ENCODE measurements around the gene NEURL1B.

Gene NEURL1B

DNA sequence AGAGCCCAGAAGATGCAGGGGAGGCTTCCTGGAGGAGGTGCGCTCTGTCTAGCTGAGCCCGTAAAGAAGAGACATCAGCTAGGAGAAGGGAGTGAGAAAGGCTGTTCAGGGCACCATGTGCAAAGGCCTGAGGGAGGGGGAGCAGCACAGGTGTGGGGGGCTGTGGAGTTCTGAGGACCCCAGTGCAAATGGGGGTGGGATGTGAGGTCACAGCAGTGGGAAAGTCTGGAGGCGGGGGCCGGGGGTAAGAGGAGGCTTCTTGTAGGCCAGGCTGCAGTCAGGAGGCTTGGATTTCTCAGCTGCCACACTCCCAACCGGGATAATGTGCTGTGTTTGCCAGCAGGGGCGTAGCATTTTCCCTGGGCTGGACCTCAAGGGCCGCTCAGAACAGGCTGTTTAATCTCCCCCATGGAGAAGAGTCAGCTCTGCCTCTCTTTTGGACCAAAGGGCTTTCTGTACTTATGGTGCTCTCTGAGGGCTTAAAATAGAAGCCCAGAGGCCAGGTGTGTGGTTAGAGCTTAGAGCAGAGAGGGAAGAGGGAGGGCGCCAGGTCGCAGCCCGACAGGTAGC, 5.7 kb downstream of the NEURL1B start:
- no peak overlapping the region for H3K4me3 ChIP-seq (replicated peaks; ENCODE audit: insufficient read depth, low read length)
- no peak for DNase-seq (ENCODE audit: low read depth in 1 of 2, low spot score in 1 of 2)
- peaks cover 29% of the 10 kb centered on the region for H3K27me3 ChIP-seq (ENCODE audit: insufficient read depth, poor library complexity, severe bottlenecking)

DNA sequence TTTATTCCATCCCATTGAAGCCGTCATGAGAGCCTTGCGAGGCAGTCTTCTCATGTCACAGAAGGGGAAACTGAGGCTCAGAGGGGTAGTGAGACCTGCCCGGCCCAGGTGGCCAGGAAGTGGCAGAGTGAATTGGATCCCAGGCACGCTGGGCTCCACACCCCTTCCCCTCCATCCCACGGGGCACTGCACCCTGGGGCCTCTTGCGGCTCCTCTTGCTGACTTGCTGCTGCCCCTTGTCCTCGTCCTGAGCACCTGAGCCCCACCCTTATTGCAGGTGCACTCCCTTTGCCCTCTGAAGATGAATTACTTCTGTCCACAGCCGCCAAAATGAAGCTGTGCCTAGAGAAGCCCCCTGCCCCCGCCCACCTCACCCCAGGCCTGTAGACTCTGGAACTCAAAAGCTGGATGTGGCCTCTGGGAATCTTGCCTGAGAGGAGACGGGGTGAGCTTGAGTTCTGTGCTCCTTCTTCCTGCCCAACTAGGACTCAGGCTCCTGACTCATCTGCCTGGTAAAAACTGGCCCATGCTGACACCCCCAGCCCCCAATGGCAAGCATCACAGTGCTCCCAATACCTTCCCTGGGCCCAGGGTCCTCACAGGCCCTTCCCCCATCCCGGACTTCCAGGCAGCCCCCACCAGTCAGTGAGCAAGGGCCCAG, 6.4 kb downstream of the NEURL1B start:
- Histone ChIP-seq H3K27me3 (ENCODE audit: insufficient read depth, poor library complexity, severe bottlenecking) (peaks cover 22% of the 10 kb centered on the region), H3K4me3 (replicated peaks; ENCODE audit: insufficient read depth, low read length) (no peak overlapping the region), H3K27ac (replicated peaks) (no peak overlapping the region)
- no peak for TF ChIP-seq SPI1 (IDR thresholded peaks at IDR 0.05; ENCODE audit: borderline replicate concordance, low read depth)
- TF ChIP-seq, protein P1, sequence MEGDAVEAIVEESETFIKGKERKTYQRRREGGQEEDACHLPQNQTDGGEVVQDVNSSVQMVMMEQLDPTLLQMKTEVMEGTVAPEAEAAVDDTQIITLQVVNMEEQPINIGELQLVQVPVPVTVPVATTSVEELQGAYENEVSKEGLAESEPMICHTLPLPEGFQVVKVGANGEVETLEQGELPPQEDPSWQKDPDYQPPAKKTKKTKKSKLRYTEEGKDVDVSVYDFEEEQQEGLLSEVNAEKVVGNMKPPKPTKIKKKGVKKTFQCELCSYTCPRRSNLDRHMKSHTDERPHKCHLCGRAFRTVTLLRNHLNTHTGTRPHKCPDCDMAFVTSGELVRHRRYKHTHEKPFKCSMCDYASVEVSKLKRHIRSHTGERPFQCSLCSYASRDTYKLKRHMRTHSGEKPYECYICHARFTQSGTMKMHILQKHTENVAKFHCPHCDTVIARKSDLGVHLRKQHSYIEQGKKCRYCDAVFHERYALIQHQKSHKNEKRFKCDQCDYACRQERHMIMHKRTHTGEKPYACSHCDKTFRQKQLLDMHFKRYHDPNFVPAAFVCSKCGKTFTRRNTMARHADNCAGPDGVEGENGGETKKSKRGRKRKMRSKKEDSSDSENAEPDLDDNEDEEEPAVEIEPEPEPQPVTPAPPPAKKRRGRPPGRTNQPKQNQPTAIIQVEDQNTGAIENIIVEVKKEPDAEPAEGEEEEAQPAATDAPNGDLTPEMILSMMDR (IDR thresholded peaks at IDR 0.05; ENCODE audit: insufficient read depth, low read length): no peak
- TF ChIP-seq, protein P2, sequence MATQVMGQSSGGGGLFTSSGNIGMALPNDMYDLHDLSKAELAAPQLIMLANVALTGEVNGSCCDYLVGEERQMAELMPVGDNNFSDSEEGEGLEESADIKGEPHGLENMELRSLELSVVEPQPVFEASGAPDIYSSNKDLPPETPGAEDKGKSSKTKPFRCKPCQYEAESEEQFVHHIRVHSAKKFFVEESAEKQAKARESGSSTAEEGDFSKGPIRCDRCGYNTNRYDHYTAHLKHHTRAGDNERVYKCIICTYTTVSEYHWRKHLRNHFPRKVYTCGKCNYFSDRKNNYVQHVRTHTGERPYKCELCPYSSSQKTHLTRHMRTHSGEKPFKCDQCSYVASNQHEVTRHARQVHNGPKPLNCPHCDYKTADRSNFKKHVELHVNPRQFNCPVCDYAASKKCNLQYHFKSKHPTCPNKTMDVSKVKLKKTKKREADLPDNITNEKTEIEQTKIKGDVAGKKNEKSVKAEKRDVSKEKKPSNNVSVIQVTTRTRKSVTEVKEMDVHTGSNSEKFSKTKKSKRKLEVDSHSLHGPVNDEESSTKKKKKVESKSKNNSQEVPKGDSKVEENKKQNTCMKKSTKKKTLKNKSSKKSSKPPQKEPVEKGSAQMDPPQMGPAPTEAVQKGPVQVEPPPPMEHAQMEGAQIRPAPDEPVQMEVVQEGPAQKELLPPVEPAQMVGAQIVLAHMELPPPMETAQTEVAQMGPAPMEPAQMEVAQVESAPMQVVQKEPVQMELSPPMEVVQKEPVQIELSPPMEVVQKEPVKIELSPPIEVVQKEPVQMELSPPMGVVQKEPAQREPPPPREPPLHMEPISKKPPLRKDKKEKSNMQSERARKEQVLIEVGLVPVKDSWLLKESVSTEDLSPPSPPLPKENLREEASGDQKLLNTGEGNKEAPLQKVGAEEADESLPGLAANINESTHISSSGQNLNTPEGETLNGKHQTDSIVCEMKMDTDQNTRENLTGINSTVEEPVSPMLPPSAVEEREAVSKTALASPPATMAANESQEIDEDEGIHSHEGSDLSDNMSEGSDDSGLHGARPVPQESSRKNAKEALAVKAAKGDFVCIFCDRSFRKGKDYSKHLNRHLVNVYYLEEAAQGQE (IDR thresholded peaks at IDR 0.05; ENCODE audit: insufficient replicate concordance, low read depth): no peak
- TF ChIP-seq POLR2AphosphoS5 (IDR thresholded peaks at IDR 0.05; ENCODE audit: low read depth): no peak
- no peak for TF ChIP-seq GABPA (IDR thresholded peaks at IDR 0.05; ENCODE audit: low read depth)
- DNase-seq (ENCODE audit: low read depth in 1 of 2, low spot score in 1 of 2): no peak

More for the DNA sequence above, 5.7 kb downstream of the NEURL1B start:
- no peak overlapping the region for H3K27ac ChIP-seq (replicated peaks)
- TF ChIP-seq GABPA (IDR thresholded peaks at IDR 0.05; ENCODE audit: low read depth) (no peak), SPI1 (IDR thresholded peaks at IDR 0.05; ENCODE audit: borderline replicate concordance, low read depth) (no peak), POLR2AphosphoS5 (IDR thresholded peaks at IDR 0.05; ENCODE audit: low read depth) (no peak)
- TF ChIP-seq, protein P1 (IDR thresholded peaks at IDR 0.05; ENCODE audit: insufficient read depth, low read length): no peak
- TF ChIP-seq, protein P2 (IDR thresholded peaks at IDR 0.05; ENCODE audit: insufficient replicate concordance, low read depth): no peak

DNA sequence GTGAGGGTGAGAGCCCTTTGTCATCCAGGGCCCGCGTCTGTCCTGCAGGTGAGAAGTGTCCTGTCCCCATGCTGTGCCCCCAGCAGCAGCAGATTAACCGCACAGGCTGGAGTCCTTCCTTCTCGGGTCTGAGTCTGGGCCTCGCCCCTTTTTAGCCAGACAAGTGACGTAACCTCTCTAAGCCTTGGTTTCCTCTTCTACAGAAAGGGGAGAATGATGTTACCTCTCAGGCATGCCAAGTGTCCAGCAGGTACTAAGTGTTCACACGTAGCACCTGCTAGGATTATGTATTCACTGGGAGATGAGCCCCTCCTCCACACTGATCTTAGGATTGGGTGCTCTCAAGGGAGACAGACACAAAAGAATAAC, 6.9 kb downstream of the NEURL1B start:
- DNase-seq (ENCODE audit: low read depth in 1 of 2, low spot score in 1 of 2): no peak
- TF ChIP-seq GABPA (IDR thresholded peaks at IDR 0.05; ENCODE audit: low read depth): no peak
- no peak for TF ChIP-seq SPI1 (IDR thresholded peaks at IDR 0.05; ENCODE audit: borderline replicate concordance, low read depth)
- TF ChIP-seq, protein P2 (IDR thresholded peaks at IDR 0.05; ENCODE audit: insufficient replicate concordance, low read depth): no peak
- TF ChIP-seq, protein P1 (IDR thresholded peaks at IDR 0.05; ENCODE audit: insufficient read depth, low read length): no peak
- TF ChIP-seq POLR2AphosphoS5 (IDR thresholded peaks at IDR 0.05; ENCODE audit: low read depth): no peak
- Histone ChIP-seq H3K4me3 (replicated peaks; ENCODE audit: insufficient read depth, low read length) (no peak overlapping the region), H3K27me3 (ENCODE audit: insufficient read depth, poor library complexity, severe bottlenecking) (peaks cover 17% of the 10 kb centered on the region), H3K27ac (replicated peaks) (no peak overlapping the region)

Measured in HL-60 (cell line).